Panc1 (cell line): ENCODE results near the gene AKT1. TPM values are rescaled to one million over a fixed set of nuclear protein-coding genes. Genes with fewer than 3 reads are reported as not detected.

Experiments used
- ATAC-seq: fragments of 200-7000 bp; cut with Tn5 transposase; 2 replicates; pipeline ENCODE4 v1.9.1; 2020; ENCODE audit warnings: mild to moderate bottlenecking, moderate library complexity
- BruUV-seq: library from RNA; stranded (reverse); fragments of 400-500 nt; replicated peaks from 2 replicates; lab custom pipeline; 2021; lab: Mats Ljungman, UMichigan
- CTCF ChIA-PET: fragments of 300-600 bp; sonication (Branson Sonifier 250); formaldehyde crosslinking; loops from one replicate; lab custom pipeline; 2022; ENCODE audit warnings: antibody characterized with exemption; lab: Charles Lee
- POLR2A ChIA-PET: fragments of 300-600 bp; sonication (Branson Sonifier 250); formaldehyde crosslinking; loops from one replicate; lab custom pipeline; 2022; ENCODE audit warnings: antibody characterized with exemption; lab: Charles Lee
- DNase-seq: peaks from one replicate; pipeline ENCODE4 v3.0.0-alpha.2; 2010; ENCODE audit warnings: low read depth, low spot score
- H3K27ac ChIP-seq: 2 replicates; pipeline ENCODE4 v1.5.1; 2011; ENCODE audit warnings: mild to moderate bottlenecking, low read length, inconsistent platforms
- H3K27me3 ChIP-seq: fragments of 200-500 bp; sonication (Bioruptor generic); 2 replicates; pipeline ENCODE4 v1.6.0; 2014; ENCODE audit warnings: low read length, inconsistent platforms; ENCODE audit not compliant: control insufficient read depth, insufficient read depth
- H3K36me3 ChIP-seq: fragments of 200-500 bp; sonication (Bioruptor generic); 2 replicates; pipeline ENCODE4 v1.5.1; 2014; ENCODE audit warnings: inconsistent platforms, mild to moderate bottlenecking, low read length, moderate library complexity; ENCODE audit not compliant: control insufficient read depth, insufficient read depth
- H3K4me1 ChIP-seq: 2 replicates; pipeline ENCODE4 v1.5.1; 2011; ENCODE audit warnings: inconsistent platforms, mild to moderate bottlenecking, low read length, moderate library complexity; ENCODE audit not compliant: control insufficient read depth, insufficient read depth
- H3K4me3 ChIP-seq, 2 experiments: 2 replicates each; pipeline ENCODE4 v1.5.1; 2011 to 2012; ENCODE audit warnings: low read depth in 2 of 2, low read length in 2 of 2, mild to moderate bottlenecking in 2 of 2, inconsistent platforms in 1 of 2, moderate library complexity in 1 of 2
- H3K9me3 ChIP-seq: fragments of 200-500 bp; sonication (Bioruptor generic); 2 replicates; pipeline ENCODE4 v1.5.1; 2014; ENCODE audit warnings: low read depth, mild to moderate bottlenecking, inconsistent platforms, low read length, moderate library complexity; ENCODE audit not compliant: control insufficient read depth, insufficient read depth
- CTCF ChIP-seq: fragments of 450-650 bp; IDR thresholded peaks from 2 replicates; pipeline ENCODE4 v1.5.1; 2017; ENCODE audit warnings: mild to moderate bottlenecking
- POLR2AphosphoS5 ChIP-seq: IDR thresholded peaks from 2 replicates; pipeline ENCODE4 v1.6.1; 2012; ENCODE audit warnings: mild to moderate bottlenecking, low read depth, low read length, moderate library complexity
- REST ChIP-seq, 2 experiments: IDR thresholded peaks; 2 replicates each; pipeline ENCODE4 v1.6.1; 2011 to 2012; ENCODE audit warnings: low read depth in 2 of 2, control low read depth in 1 of 2, low read length in 1 of 2, mild to moderate bottlenecking in 1 of 2, moderate library complexity in 1 of 2; ENCODE audit not compliant: insufficient read depth in 1 of 2
- SIN3A ChIP-seq: IDR thresholded peaks from 2 replicates; pipeline ENCODE4 v1.6.1; 2012; ENCODE audit warnings: low read depth, mild to moderate bottlenecking, low read length, moderate library complexity, borderline replicate concordance; ENCODE audit not compliant: insufficient read depth
- TCF7L2 ChIP-seq: IDR thresholded peaks from 2 replicates; pipeline ENCODE4 v1.6.1; 2011; ENCODE audit warnings: mild to moderate bottlenecking, low read depth, low read length, inconsistent platforms
- in situ Hi-C: cut with HindIII; loops from 2 replicates; pipeline ENCODE4 v1.10.0; 2016; ENCODE audit warnings: low sequenced_read_pairs, low pct_unique_long_range_greater_than_20kb
- intact Hi-C: fragments of 100-400 bp; cut with micrococcal nuclease; formaldehyde crosslinking; loops from one replicate; pipeline ENCODE4 v1.10.0; 2022; ENCODE audit not compliant: unreplicated experiment
- total RNA-seq: library from RNA; stranded (reverse); gene quantifications from one replicate; pipeline ENCODE4 v1.2.1, GENCODE V29; 2021; ENCODE audit not compliant: unreplicated experiment

AKT1 gene
- total RNA-seq, 1 experiment from 2014 or later: 175 TPM

GRCh38 chr14:104808456-104808855, 12.9 kb upstream of the AKT1 start:
- H3K4me3 ChIP-seq: no peak overlapping the region
- ChIA-PET CTCF (no interaction called here), POLR2A (no interaction called here)
- TF ChIP-seq POLR2AphosphoS5 (no peak), REST (IDR thresholded peaks at IDR 0.05; ENCODE audit: insufficient read depth in 1 of 2, low read depth in 2 of 2, low read length in 1 of 2) (no peak), TCF7L2 (no peak), SIN3A (no peak), CTCF (no peak)
- H3K9me3 ChIP-seq: no peaks in the 10 kb centered on the region
- no peaks in the 10 kb centered on the region for H3K36me3 ChIP-seq
- intact Hi-C loops: no loop called here
- DNase-seq: no peak
- peaks cover 26% of the 10 kb centered on the region for H3K4me1 ChIP-seq
- no TSS peak for BruUV-seq
- in situ Hi-C loops: no loop called here
- H3K27me3 ChIP-seq: no peaks in the 10 kb centered on the region
- no peak overlapping the region for H3K27ac ChIP-seq
- ATAC-seq: peak; percentile 12; the same call in 1 of the 2 replicates

- H3K9me3 ChIP-seq: no peaks in the 10 kb centered on the region
- CTCF ChIA-PET: no interaction called here
- TF ChIP-seq TCF7L2 (no peak), CTCF (no peak), REST (IDR thresholded peaks at IDR 0.05; ENCODE audit: insufficient read depth in 1 of 2, low read depth in 2 of 2, low read length in 1 of 2) (no peak), POLR2AphosphoS5 (no peak), SIN3A (no peak)
- in situ Hi-C loops (no loop called here), intact Hi-C loops (no loop called here)
- H3K27ac ChIP-seq: no peak overlapping the region
- ATAC-seq (no peak), DNase-seq (no peak)
- H3K4me1 ChIP-seq: peaks cover 39% of the 10 kb centered on the region
- H3K36me3 ChIP-seq: no peaks in the 10 kb centered on the region
- H3K27me3 ChIP-seq: no peaks in the 10 kb centered on the region
- BruUV-seq: no TSS peak
- POLR2A ChIA-PET: no interaction called here
- H3K4me3 ChIP-seq: no peak overlapping the region
Observed at GRCh38 chr14:104806625-104807465, 11.3 kb upstream of the AKT1 start.
